Vagina (tissue), 2 donors: ENCODE data around the gene LPP.

Experiments
- CTCF ChIP-seq, 3 experiments: fragments of 450-650 bp in 2 of 3; fragments of 200-600 bp in 1 of 3; sonication (generic) in 1 of 3; IDR thresholded peaks; one replicate each; pipeline ENCODE4 v1.5.1; 2017 to 2019; ENCODE audit warnings: antibody characterized with exemption in 3 of 3, mild to moderate bottlenecking in 2 of 3, moderate library complexity in 2 of 3
- POLR2AphosphoS5 ChIP-seq, 2 donors: sonication (generic); formaldehyde crosslinking; IDR thresholded peaks; one replicate each; pipeline ENCODE4 v1.9.0; 2017; ENCODE audit warnings: antibody characterized with exemption in 2 of 2, mild to moderate bottlenecking in 2 of 2, low read depth in 1 of 2; ENCODE audit not compliant: insufficient read depth in 1 of 2

GRCh38 chr3:188421836-188422540 is 268.0 kb downstream of the LPP start:
- no peak for TF ChIP-seq POLR2AphosphoS5 (IDR thresholded peaks at IDR 0.05; ENCODE audit: insufficient read depth in 1 of 2, low read depth in 1 of 2)
- TF ChIP-seq CTCF (IDR thresholded peaks at IDR 0.05) = no peak
